Hepatocyte (in vitro differentiated cells): ENCODE results near the gene PRTFDC1.

Experiments
- EZH2phosphoT487 ChIP-seq: fragments of 200-600 bp; sonication (generic); IDR thresholded peaks from one replicate; pipeline ENCODE4 v1.6.1; 2018; ENCODE audit warnings: antibody characterized with exemption, mild to moderate bottlenecking, low read depth, moderate library complexity; ENCODE audit not compliant: unreplicated experiment, severe bottlenecking
- TF ChIP-seq, protein P1 (sequence below): fragments of 200-600 bp; sonication (generic); IDR thresholded peaks from 2 replicates; pipeline ENCODE4 v1.5.1; 2016; ENCODE audit warnings: antibody characterized with exemption, mild to moderate bottlenecking; ENCODE audit not compliant: poor library complexity

DNA sequence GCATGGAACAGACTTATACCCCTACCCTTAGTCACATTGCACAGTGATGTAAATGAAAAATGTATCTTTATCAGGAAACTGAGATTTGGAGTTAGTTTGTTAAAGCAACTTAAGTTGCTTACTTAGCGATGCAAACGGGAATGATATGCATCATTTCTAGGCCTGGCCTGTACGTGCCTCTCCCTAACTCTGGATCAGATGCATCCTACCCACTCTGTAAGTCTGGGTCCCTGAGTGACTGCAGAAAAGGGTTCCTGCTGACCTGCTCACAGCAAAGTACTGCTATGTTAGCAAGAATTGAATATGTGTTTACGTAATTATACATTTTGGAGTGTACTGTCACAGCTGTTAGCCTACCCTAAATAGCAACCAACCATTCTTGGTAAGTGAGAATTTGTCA is 30.7 kb upstream of the PRTFDC1 start:
- TF ChIP-seq, protein P1, sequence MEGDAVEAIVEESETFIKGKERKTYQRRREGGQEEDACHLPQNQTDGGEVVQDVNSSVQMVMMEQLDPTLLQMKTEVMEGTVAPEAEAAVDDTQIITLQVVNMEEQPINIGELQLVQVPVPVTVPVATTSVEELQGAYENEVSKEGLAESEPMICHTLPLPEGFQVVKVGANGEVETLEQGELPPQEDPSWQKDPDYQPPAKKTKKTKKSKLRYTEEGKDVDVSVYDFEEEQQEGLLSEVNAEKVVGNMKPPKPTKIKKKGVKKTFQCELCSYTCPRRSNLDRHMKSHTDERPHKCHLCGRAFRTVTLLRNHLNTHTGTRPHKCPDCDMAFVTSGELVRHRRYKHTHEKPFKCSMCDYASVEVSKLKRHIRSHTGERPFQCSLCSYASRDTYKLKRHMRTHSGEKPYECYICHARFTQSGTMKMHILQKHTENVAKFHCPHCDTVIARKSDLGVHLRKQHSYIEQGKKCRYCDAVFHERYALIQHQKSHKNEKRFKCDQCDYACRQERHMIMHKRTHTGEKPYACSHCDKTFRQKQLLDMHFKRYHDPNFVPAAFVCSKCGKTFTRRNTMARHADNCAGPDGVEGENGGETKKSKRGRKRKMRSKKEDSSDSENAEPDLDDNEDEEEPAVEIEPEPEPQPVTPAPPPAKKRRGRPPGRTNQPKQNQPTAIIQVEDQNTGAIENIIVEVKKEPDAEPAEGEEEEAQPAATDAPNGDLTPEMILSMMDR, result no peak
- TF ChIP-seq EZH2phosphoT487, result no peak
